HepG2 (cell line): Measurements from ENCODE around the gene LSM6. TPM values are rescaled to one million over a fixed set of nuclear protein-coding genes. Genes with fewer than 3 reads are reported as not detected.

Source experiments
- GATA4 ChIP-seq: sonication (generic); IDR thresholded peaks from 2 replicates; pipeline ENCODE4 v1.6.1; 2016; ENCODE audit warnings: antibody characterized with exemption, low read depth, borderline replicate concordance
- JUND ChIP-seq: sonication (generic); formaldehyde crosslinking; IDR thresholded peaks from 2 replicates; pipeline ENCODE4 v1.8.0; 2022; ENCODE audit warnings: mild to moderate bottlenecking, missing genetic modification reagents
- MAFK ChIP-seq, 2 experiments: IDR thresholded peaks in 1 of 2; conservative IDR thresholded peaks in 1 of 2; 2 replicates each; pipeline ENCODE4 v1.6.1; 2011; ENCODE audit warnings: improper control_type of control experiment in 2 of 2, low read length in 2 of 2
- REL ChIP-seq: sonication (generic); formaldehyde crosslinking; conservative IDR thresholded peaks from 2 replicates; pipeline ENCODE4 v1.8.0; 2022; ENCODE audit warnings: mild to moderate bottlenecking, missing genetic modification reagents, moderate library complexity
- USF2 ChIP-seq, 2 experiments: sonication (generic) in 1 of 2; formaldehyde crosslinking in 1 of 2; IDR thresholded peaks; 2 replicates each; pipeline versions ENCODE4 v1.5.1 to v1.6.1; 2011 to 2020; ENCODE audit warnings: borderline replicate concordance in 1 of 2, low read depth in 1 of 2, low read length in 1 of 2, mild to moderate bottlenecking in 1 of 2, missing genetic modification reagents in 1 of 2, moderate library complexity in 1 of 2
- XRCC5 ChIP-seq: fragments of 200-400 bp; formaldehyde crosslinking; optimal IDR thresholded peaks from 2 replicates; pipeline ENCODE3; 2017; ENCODE audit warnings: mild to moderate bottlenecking, low read length
- ZBTB38 ChIP-seq: sonication (generic); formaldehyde crosslinking; IDR thresholded peaks from 2 replicates; pipeline ENCODE4 v1.5.1; 2020; ENCODE audit warnings: mild to moderate bottlenecking, missing genetic modification reagents
- ZNF253 ChIP-seq: sonication (generic); formaldehyde crosslinking; IDR thresholded peaks from 2 replicates; pipeline ENCODE4 v1.8.0; 2022; ENCODE audit warnings: mild to moderate bottlenecking, missing genetic modification reagents, borderline replicate concordance
- ZNF451 ChIP-seq: sonication (generic); formaldehyde crosslinking; IDR thresholded peaks from 2 replicates; pipeline ENCODE4 v1.5.0; 2020; ENCODE audit warnings: mild to moderate bottlenecking, missing genetic modification reagents
- ZNF777 ChIP-seq: sonication (generic); formaldehyde crosslinking; IDR thresholded peaks from 2 replicates; pipeline ENCODE4 v1.4.0; 2020; ENCODE audit warnings: missing genetic modification reagents
- polyA plus RNA-seq, 8 experiments: library from polyadenylated mRNA; depleted of rRNA in 3 of 8; stranded (reverse) in 7 of 8; unstranded in 1 of 8; fragments of >200 nt; fragmentation: Illumina TruSeq in 4 of 8; extraction: Trizol in 4 of 8; gene quantifications; 2 replicates each; pipeline versions ENCODE4 v1.2.1 to v1.2.3, GENCODE V29; 2011 to 2016; ENCODE audit warnings: low read depth in 4 of 8, missing spikeins in 1 of 8, mixed read lengths in 1 of 8; ENCODE audit not compliant: insufficient read depth in 1 of 8
- total RNA-seq, 5 experiments: library from RNA; depleted of rRNA; stranded (reverse); fragments of >200 nt; fragmentation: Illumina TruSeq; extraction: Trizol; gene quantifications; 2 replicates each; pipeline ENCODE4 v1.2.3, GENCODE V29; 2016; ENCODE audit warnings: low read depth in 1 of 5
- TF ChIP-seq, protein P1 (sequence below): sonication (generic); formaldehyde crosslinking; IDR thresholded peaks from 2 replicates; pipeline ENCODE4 v1.4.0; 2020; ENCODE audit warnings: missing genetic modification reagents
- TF ChIP-seq, protein P2 (sequence below): sonication (generic); formaldehyde crosslinking; conservative IDR thresholded peaks from 2 replicates; pipeline ENCODE4 v1.4.0; 2020; ENCODE audit warnings: missing genetic modification reagents
- TF ChIP-seq, protein P3 (sequence below): sonication (generic); formaldehyde crosslinking; IDR thresholded peaks from 2 replicates; pipeline ENCODE4 v1.4.0; 2020; ENCODE audit warnings: missing genetic modification reagents, borderline replicate concordance
- TF ChIP-seq, protein P4 (sequence below): sonication (generic); formaldehyde crosslinking; IDR thresholded peaks from 2 replicates; pipeline ENCODE4 v1.4.0; 2020; ENCODE audit warnings: missing genetic modification reagents

Gene LSM6
- total and polyA plus RNA-seq, 2 of the 13 experiments (the other 11 are each of a cell fraction or from before 2014, with no cell fraction given), result 14.6 to 83.3 TPM

- TF ChIP-seq ZBTB38 (no peak), USF2 (IDR thresholded peaks at IDR 0.05; ENCODE audit: low read depth, low read length) (no peak), USF2 (CRISPR knock-in tag; IDR thresholded peaks at IDR 0.05; ENCODE audit: borderline replicate concordance) (no peak; the same call in 1 of the 2 replicates), ZNF253 (peak; percentile 73; the same call in 1 of the 2 replicates), MAFK (conservative IDR thresholded peaks at IDR 0.05 in 1 of 2, IDR thresholded peaks at IDR 0.05 in 1 of 2; ENCODE audit: low read length in 2 of 2) (peak; percentile 26 to 39; a peak in 2 of 4 replicates), XRCC5 (peak; percentile 33), GATA4 (no peak), JUND (no peak), ZNF451 (CRISPR knock-in tag) (0 out of 2 replicates have a peak, but pooled peaks have one; percentile 50), REL (no peak), ZNF777 (CRISPR knock-in tag) (peak; percentile 44; the same call in 1 of the 2 replicates)
- TF ChIP-seq, protein P1, sequence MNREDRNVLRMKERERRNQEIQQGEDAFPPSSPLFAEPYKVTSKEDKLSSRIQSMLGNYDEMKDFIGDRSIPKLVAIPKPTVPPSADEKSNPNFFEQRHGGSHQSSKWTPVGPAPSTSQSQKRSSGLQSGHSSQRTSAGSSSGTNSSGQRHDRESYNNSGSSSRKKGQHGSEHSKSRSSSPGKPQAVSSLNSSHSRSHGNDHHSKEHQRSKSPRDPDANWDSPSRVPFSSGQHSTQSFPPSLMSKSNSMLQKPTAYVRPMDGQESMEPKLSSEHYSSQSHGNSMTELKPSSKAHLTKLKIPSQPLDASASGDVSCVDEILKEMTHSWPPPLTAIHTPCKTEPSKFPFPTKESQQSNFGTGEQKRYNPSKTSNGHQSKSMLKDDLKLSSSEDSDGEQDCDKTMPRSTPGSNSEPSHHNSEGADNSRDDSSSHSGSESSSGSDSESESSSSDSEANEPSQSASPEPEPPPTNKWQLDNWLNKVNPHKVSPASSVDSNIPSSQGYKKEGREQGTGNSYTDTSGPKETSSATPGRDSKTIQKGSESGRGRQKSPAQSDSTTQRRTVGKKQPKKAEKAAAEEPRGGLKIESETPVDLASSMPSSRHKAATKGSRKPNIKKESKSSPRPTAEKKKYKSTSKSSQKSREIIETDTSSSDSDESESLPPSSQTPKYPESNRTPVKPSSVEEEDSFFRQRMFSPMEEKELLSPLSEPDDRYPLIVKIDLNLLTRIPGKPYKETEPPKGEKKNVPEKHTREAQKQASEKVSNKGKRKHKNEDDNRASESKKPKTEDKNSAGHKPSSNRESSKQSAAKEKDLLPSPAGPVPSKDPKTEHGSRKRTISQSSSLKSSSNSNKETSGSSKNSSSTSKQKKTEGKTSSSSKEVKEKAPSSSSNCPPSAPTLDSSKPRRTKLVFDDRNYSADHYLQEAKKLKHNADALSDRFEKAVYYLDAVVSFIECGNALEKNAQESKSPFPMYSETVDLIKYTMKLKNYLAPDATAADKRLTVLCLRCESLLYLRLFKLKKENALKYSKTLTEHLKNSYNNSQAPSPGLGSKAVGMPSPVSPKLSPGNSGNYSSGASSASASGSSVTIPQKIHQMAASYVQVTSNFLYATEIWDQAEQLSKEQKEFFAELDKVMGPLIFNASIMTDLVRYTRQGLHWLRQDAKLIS (CRISPR knock-in tag), result no peak
- TF ChIP-seq, protein P2, sequence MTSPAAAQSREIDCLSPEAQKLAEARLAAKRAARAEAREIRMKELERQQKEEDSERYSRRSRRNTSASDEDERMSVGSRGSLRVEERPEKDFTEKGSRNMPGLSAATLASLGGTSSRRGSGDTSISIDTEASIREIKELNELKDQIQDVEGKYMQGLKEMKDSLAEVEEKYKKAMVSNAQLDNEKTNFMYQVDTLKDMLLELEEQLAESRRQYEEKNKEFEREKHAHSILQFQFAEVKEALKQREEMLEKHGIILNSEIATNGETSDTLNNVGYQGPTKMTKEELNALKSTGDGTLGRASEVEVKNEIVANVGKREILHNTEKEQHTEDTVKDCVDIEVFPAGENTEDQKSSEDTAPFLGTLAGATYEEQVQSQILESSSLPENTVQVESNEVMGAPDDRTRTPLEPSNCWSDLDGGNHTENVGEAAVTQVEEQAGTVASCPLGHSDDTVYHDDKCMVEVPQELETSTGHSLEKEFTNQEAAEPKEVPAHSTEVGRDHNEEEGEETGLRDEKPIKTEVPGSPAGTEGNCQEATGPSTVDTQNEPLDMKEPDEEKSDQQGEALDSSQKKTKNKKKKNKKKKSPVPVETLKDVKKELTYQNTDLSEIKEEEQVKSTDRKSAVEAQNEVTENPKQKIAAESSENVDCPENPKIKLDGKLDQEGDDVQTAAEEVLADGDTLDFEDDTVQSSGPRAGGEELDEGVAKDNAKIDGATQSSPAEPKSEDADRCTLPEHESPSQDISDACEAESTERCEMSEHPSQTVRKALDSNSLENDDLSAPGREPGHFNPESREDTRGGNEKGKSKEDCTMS, result no peak
- TF ChIP-seq, protein P3, sequence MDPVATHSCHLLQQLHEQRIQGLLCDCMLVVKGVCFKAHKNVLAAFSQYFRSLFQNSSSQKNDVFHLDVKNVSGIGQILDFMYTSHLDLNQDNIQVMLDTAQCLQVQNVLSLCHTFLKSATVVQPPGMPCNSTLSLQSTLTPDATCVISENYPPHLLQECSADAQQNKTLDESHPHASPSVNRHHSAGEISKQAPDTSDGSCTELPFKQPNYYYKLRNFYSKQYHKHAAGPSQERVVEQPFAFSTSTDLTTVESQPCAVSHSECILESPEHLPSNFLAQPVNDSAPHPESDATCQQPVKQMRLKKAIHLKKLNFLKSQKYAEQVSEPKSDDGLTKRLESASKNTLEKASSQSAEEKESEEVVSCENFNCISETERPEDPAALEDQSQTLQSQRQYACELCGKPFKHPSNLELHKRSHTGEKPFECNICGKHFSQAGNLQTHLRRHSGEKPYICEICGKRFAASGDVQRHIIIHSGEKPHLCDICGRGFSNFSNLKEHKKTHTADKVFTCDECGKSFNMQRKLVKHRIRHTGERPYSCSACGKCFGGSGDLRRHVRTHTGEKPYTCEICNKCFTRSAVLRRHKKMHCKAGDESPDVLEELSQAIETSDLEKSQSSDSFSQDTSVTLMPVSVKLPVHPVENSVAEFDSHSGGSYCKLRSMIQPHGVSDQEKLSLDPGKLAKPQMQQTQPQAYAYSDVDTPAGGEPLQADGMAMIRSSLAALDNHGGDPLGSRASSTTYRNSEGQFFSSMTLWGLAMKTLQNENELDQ (CRISPR knock-in tag), result no peak
- TF ChIP-seq, protein P4, sequence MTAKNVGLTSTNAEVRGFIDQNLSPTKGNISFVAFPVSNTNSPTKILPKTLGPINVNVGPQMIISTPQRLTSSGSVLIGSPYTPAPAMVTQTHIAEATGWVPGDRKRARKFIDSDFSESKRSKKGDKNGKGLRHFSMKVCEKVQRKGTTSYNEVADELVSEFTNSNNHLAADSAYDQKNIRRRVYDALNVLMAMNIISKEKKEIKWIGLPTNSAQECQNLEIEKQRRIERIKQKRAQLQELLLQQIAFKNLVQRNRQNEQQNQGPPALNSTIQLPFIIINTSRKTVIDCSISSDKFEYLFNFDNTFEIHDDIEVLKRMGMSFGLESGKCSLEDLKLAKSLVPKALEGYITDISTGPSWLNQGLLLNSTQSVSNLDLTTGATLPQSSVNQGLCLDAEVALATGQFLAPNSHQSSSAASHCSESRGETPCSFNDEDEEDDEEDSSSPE (CRISPR knock-in tag), result peak; percentile 41
Measured at GRCh38 chr4:146175541-146176453, at the start of gene LSM6 (continued).
